ENCODE results near the gene JDP2. TPM values are rescaled to one million over a fixed set of nuclear protein-coding genes. Genes with fewer than 3 reads are reported as not detected.
A peak's percentile ranks its signal among the peaks of the same experiment; 100 is the strongest.

The JDP2 gene
- total RNA-seq, 1 donor from 2014 or later, result 58.0 TPM

GRCh38 chr14:75495399-75495798 lies 67.6 kb downstream of the JDP2 start:
- Histone ChIP-seq H3K27me3 (no peaks in the 10 kb centered on the region), H3K9me3 (no peaks in the 10 kb centered on the region), H3K36me3 (no peaks in the 10 kb centered on the region), H3K4me3 (no peak overlapping the region), H3K4me1 (no peaks in the 10 kb centered on the region), H3K27ac (no peak overlapping the region)
- ATAC-seq (no peak), DNase-seq (no peak)
- no peak for TF ChIP-seq CTCF (IDR thresholded peaks at IDR 0.05)
- intact Hi-C loops (cut with DNase I), result no loop called here

GRCh38 chr14:75495882-75496281 lies 68.1 kb downstream of the JDP2 start:
- Histone ChIP-seq H3K27ac (no peak overlapping the region), H3K27me3 (no peaks in the 10 kb centered on the region), H3K36me3 (no peaks in the 10 kb centered on the region), H3K9me3 (no peaks in the 10 kb centered on the region), H3K4me3 (no peak overlapping the region), H3K4me1 (no peaks in the 10 kb centered on the region)
- TF ChIP-seq CTCF (IDR thresholded peaks at IDR 0.05), result no peak
- intact Hi-C loops (cut with DNase I), result no loop called here
- ATAC-seq (no peak), DNase-seq (no peak)

- no peak for TF ChIP-seq CTCF (IDR thresholded peaks at IDR 0.05)
- H3K27ac ChIP-seq, result no peak overlapping the region
- H3K4me1 ChIP-seq, result no peaks in the 10 kb centered on the region
- H3K27me3 ChIP-seq, result no peaks in the 10 kb centered on the region
- H3K4me3 ChIP-seq, result no peak overlapping the region
- no peak for ATAC-seq
- DNase-seq, result no peak
- no peaks in the 10 kb centered on the region for H3K9me3 ChIP-seq
- H3K36me3 ChIP-seq, result no peaks in the 10 kb centered on the region
- intact Hi-C loops (cut with DNase I), result no loop called here
These were observed 68.9 kb downstream of the JDP2 start for GRCh38 chr14:75496755-75497154.

- H3K4me3 ChIP-seq, result no peak overlapping the region
- no peaks in the 10 kb centered on the region for H3K4me1 ChIP-seq
- H3K27me3 ChIP-seq, result no peaks in the 10 kb centered on the region
- no peak for TF ChIP-seq CTCF (IDR thresholded peaks at IDR 0.05)
- intact Hi-C loops (cut with DNase I), result no loop called here
- no peak overlapping the region for H3K27ac ChIP-seq
- no peaks in the 10 kb centered on the region for H3K36me3 ChIP-seq
- ATAC-seq (peak; percentile 84), DNase-seq (no peak)
- H3K9me3 ChIP-seq, result no peaks in the 10 kb centered on the region
These were observed 69.4 kb downstream of the JDP2 start for GRCh38 chr14:75497191-75497590.

GRCh38 chr14:75497701-75498100 lies 69.9 kb downstream of the JDP2 start:
- Histone ChIP-seq H3K27me3 (no peaks in the 10 kb centered on the region), H3K4me3 (no peak overlapping the region), H3K36me3 (no peaks in the 10 kb centered on the region), H3K27ac (no peak overlapping the region), H3K4me1 (no peaks in the 10 kb centered on the region), H3K9me3 (no peaks in the 10 kb centered on the region)
- ATAC-seq, result no peak
- DNase-seq, result no peak
- no peak for TF ChIP-seq CTCF (IDR thresholded peaks at IDR 0.05)
- intact Hi-C loops (cut with DNase I), result no loop called here

Measured in upper lobe of right lung (tissue), 1 donor.